Activated naive CD4-positive, alpha-beta T cell treated with Interleukin-2 at 50 U/mL for 16 hours (primary cell): ENCODE measurements around the gene FXYD2.

Source experiments
- DNase-seq: peaks from one replicate; pipeline ENCODE4 v3.0.0-alpha.2; 2020

FXYD2 gene

GRCh38 chr11:117795638-117796455 is 28.7 kb downstream of the FXYD2 start:
- DNase-seq = no peak

- no peak for DNase-seq
Observed at GRCh38 chr11:117794772-117795629, 29.5 kb downstream of the FXYD2 start.

- no peak for DNase-seq
Observed at GRCh38 chr11:117794135-117794534, 30.4 kb downstream of the FXYD2 start.

- DNase-seq = no peak
Observed at GRCh38 chr11:117793583-117793982, 31.0 kb downstream of the FXYD2 start.

GRCh38 chr11:117792992-117793391 is 31.6 kb downstream of the FXYD2 start:
- DNase-seq = no peak

- DNase-seq = no peak
Observed at GRCh38 chr11:117792241-117792640, 32.3 kb downstream of the FXYD2 start.

- no peak for DNase-seq
Observed at GRCh38 chr11:117790279-117790678, 34.3 kb downstream of the FXYD2 start.

- no peak for DNase-seq
Observed at GRCh38 chr11:117789241-117789640, 35.3 kb downstream of the FXYD2 start.

GRCh38 chr11:117786135-117786870 is 38.2 kb downstream of the FXYD2 start:
- no peak for DNase-seq

- DNase-seq = no peak
Observed at GRCh38 chr11:117782101-117782500, 42.4 kb downstream of the FXYD2 start.

GRCh38 chr11:117781627-117782026 is 42.9 kb downstream of the FXYD2 start:
- DNase-seq = no peak

- DNase-seq = no peak
Observed at GRCh38 chr11:117780456-117780855, 44.1 kb downstream of the FXYD2 start.

- no peak for DNase-seq
Observed at GRCh38 chr11:117774553-117774952, 50.0 kb downstream of the FXYD2 start.

GRCh38 chr11:117772360-117772759 is 52.2 kb downstream of the FXYD2 start:
- DNase-seq = no peak

GRCh38 chr11:117771841-117772240 is 52.7 kb downstream of the FXYD2 start:
- no peak for DNase-seq

- no peak for DNase-seq
Observed at GRCh38 chr11:117771197-117771596, 53.3 kb downstream of the FXYD2 start.

- DNase-seq = no peak
Observed at GRCh38 chr11:117770061-117770460, 54.5 kb downstream of the FXYD2 start.
